ENCODE data around the gene PAQR4.
A peak's percentile ranks its signal among the peaks of the same experiment; 100 is the strongest.

The PAQR4 gene

GRCh38 chr16:2946649-2947048 is 22.5 kb upstream of the PAQR4 start:
- DNase-seq, result no peak

GRCh38 chr16:2948807-2949704 is 20.1 kb upstream of the PAQR4 start:
- DNase-seq, result no peak

- DNase-seq, result no peak
Measured at GRCh38 chr16:2949705-2950352, 19.3 kb upstream of the PAQR4 start.

- DNase-seq, result no peak
Measured at GRCh38 chr16:2950353-2950724, 18.8 kb upstream of the PAQR4 start.

- no peak for DNase-seq
Measured at GRCh38 chr16:2950773-2951172, 18.4 kb upstream of the PAQR4 start.

- DNase-seq, result no peak
Measured at GRCh38 chr16:2952679-2953078, 16.5 kb upstream of the PAQR4 start.

- no peak for DNase-seq
Measured at GRCh38 chr16:2953706-2954627, 15.2 kb upstream of the PAQR4 start.

- no peak for DNase-seq
Measured at GRCh38 chr16:2954656-2955381, 14.3 kb upstream of the PAQR4 start.

GRCh38 chr16:2955438-2955778 is 13.7 kb upstream of the PAQR4 start:
- no peak for DNase-seq

- DNase-seq, result no peak
Measured at GRCh38 chr16:2955779-2956578, 13.2 kb upstream of the PAQR4 start.

GRCh38 chr16:2956579-2956956 is 12.6 kb upstream of the PAQR4 start:
- DNase-seq, result no peak

- DNase-seq, result no peak
Measured at GRCh38 chr16:2959206-2959605, 9.9 kb upstream of the PAQR4 start.

GRCh38 chr16:2960183-2961010 is 8.8 kb upstream of the PAQR4 start:
- DNase-seq, result no peak

GRCh38 chr16:2962334-2963073 is 6.6 kb upstream of the PAQR4 start:
- DNase-seq, result no peak

- DNase-seq, result no peak
Measured at GRCh38 chr16:2963074-2963722, 6.0 kb upstream of the PAQR4 start.

- DNase-seq, result no peak
Measured at GRCh38 chr16:2963723-2964474, 5.2 kb upstream of the PAQR4 start, which contains the start of gene KREMEN2. Gene KREMEN2, plus strand, starts transcription at chr16:2964275. Its CDS starts 246 bp downstream, at chr16:2964521.

- peak; percentile 75 for DNase-seq
Measured at GRCh38 chr16:2964475-2965336, 4.4 kb upstream of the PAQR4 start.

All from activated CD4-positive, alpha-beta T cell treated with anti-CD3 and anti-CD28 coated beads, Interleukin-10, Interleukin-2, amounts not matched to agents 100 ng/mL and 50 ng/mL, durations not matched to agents 16 hours and 8 hours (primary cell).